GM06990 (cell line): ENCODE data around the gene MED25.

Experiments
- DNase-seq: peaks from one replicate; pipeline ENCODE4 v3.0.0-alpha.2; 2011; ENCODE audit not compliant: insufficient read length; ENCODE audit errors: extremely low read depth
- H3K27me3 ChIP-seq: replicated peaks from 2 replicates; pipeline ENCODE4 v1.6.0; 2011; ENCODE audit warnings: low read length; ENCODE audit not compliant: control insufficient read depth, insufficient read depth
- H3K36me3 ChIP-seq: 2 replicates; pipeline ENCODE4 v1.5.1; 2011; ENCODE audit warnings: low read length; ENCODE audit not compliant: control insufficient read depth, insufficient read depth
- H3K4me3 ChIP-seq: replicated peaks from 2 replicates; pipeline ENCODE4 v1.5.1; 2011; ENCODE audit warnings: low read depth, mild to moderate bottlenecking, control low read depth, low read length
- TF ChIP-seq, protein P1 (sequence below): IDR thresholded peaks from 2 replicates; pipeline ENCODE4 v1.5.1; 2011; ENCODE audit warnings: low read length, control low read depth, mild to moderate bottlenecking, inconsistent platforms; ENCODE audit not compliant: insufficient read depth, poor library complexity, severe bottlenecking

Gene MED25

DNA sequence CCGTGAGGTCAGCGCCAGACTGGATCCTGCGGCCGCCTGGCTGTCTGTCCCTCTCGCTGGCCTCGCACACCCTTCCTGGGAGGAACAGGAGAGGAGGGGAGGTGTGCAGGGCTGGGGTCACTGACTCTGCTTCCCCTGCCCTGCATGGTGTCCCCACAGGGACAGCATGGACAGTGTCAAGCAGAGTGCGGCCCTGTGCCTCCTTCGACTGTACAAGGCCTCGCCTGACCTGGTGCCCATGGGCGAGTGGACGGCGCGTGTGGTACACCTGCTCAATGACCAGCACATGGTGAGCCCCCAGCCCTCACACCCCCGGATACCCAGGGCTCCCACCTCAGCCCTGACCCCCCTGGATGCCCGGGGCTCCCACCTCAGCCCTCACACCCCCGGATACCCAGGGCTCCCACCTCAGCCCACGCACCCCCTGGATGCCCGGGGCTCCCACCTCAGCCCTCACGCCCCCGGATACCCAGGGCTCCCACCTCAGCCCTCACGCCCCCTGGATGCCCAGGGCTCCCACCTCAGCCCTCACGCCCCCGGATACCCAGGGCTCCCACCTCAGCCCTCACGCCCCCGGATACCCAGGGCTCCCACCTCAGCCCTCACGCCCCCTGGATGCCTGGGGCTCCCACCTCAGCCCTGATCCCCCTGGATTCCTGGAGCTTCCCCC, 26.2 kb upstream of the MED25 start:
- TF ChIP-seq, protein P1, sequence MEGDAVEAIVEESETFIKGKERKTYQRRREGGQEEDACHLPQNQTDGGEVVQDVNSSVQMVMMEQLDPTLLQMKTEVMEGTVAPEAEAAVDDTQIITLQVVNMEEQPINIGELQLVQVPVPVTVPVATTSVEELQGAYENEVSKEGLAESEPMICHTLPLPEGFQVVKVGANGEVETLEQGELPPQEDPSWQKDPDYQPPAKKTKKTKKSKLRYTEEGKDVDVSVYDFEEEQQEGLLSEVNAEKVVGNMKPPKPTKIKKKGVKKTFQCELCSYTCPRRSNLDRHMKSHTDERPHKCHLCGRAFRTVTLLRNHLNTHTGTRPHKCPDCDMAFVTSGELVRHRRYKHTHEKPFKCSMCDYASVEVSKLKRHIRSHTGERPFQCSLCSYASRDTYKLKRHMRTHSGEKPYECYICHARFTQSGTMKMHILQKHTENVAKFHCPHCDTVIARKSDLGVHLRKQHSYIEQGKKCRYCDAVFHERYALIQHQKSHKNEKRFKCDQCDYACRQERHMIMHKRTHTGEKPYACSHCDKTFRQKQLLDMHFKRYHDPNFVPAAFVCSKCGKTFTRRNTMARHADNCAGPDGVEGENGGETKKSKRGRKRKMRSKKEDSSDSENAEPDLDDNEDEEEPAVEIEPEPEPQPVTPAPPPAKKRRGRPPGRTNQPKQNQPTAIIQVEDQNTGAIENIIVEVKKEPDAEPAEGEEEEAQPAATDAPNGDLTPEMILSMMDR: no peak
- no peak overlapping the region for H3K4me3 ChIP-seq
- peaks cover 36% of the 10 kb centered on the region for H3K36me3 ChIP-seq
- H3K27me3 ChIP-seq: no peaks in the 10 kb centered on the region
- no peak for DNase-seq

DNA sequence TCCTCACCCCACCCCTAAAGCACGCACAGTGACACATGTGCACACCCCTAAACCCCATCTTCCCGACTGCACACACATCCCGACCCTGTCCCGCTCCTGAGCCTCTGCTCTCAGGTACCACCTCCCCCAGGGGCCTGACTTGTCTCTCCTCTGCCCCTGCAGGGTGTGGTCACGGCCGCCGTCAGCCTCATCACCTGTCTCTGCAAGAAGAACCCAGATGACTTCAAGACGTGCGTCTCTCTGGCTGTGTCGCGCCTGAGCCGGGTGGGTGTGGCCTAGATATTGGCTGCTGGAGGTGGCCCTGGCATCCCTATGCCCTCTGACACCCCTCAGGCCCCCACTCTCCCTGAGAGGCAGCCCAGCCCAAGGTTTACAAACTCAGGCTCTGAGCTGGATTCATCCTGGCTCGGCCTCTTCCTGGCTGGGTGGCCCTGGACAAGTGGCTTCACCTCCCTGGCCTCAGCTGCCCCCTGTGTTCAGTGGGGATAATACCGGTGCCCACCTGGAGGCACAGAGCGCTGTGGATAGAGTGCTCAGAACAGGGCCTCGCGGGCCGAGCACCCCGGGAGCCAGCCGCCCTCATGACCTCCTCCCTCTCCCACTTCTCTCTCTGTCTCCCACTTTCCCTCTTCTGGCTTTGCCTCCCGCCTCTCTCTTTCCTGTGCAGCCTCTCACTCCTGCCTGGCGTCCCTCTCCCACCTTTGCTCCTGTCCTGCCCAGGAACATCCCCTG, 25.1 kb upstream of the MED25 start:
- Histone ChIP-seq H3K36me3 (peaks cover 36% of the 10 kb centered on the region), H3K4me3 (no peak overlapping the region), H3K27me3 (no peaks in the 10 kb centered on the region)
- no peak for DNase-seq
- TF ChIP-seq, protein P1: no peak

DNA sequence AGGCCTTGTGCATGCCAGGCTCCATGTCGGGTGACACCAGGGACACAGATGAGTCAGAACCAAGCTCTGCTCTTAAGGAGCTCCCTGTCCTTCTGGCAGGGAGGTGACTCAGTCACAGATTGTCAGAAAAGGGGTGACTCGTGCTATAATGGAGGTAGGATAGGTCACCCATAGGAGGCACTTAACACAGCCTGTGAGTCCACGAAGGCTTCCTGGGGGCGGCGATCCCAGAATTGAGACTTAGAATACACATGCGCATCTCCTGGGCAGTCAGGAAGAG, 24.6 kb upstream of the MED25 start:
- no peak overlapping the region for H3K4me3 ChIP-seq
- TF ChIP-seq, protein P1: no peak
- H3K27me3 ChIP-seq: no peaks in the 10 kb centered on the region
- peaks cover 41% of the 10 kb centered on the region for H3K36me3 ChIP-seq
- DNase-seq: no peak

DNA sequence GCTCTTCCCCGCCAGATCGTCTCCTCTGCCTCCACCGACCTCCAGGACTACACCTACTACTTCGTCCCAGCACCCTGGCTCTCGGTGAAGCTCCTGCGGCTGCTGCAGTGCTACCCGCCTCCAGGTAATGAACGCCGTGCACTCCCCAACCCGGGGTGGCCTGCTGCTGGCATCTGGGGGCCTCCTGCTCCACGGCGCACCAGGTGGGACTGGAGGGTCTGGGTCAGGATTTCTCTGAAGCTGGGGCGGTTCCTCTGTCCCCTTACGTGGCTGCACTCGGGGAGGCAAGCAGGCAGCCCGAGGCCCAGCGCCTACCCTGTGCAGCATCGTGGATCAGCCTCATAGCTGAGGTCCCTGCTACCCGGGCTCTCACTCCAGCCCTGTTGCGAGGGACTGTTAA, 22.5 kb upstream of the MED25 start:
- DNase-seq: no peak
- H3K27me3 ChIP-seq: no peaks in the 10 kb centered on the region
- no peak overlapping the region for H3K4me3 ChIP-seq
- TF ChIP-seq, protein P1: no peak
- peaks cover 47% of the 10 kb centered on the region for H3K36me3 ChIP-seq

DNA sequence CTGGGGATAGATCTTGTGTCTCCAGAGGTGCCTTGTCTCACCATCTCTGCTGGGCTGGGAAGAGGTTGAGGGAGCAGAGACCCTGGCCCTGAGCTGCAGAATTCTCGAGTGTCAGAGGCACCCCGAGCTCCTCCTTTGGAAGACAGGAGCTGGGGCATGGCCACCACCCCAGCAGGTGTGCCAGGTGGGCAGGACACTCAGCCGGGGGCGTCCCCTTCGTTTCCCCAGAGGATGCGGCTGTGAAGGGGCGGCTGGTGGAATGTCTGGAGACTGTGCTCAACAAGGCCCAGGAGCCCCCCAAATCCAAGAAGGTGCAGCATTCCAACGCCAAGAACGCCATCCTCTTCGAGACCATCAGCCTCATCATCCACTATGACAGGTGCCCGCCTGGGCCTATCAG, 19.5 kb upstream of the MED25 start:
- no peak for DNase-seq
- no peak overlapping the region for H3K4me3 ChIP-seq
- peaks cover 51% of the 10 kb centered on the region for H3K36me3 ChIP-seq
- no peaks in the 10 kb centered on the region for H3K27me3 ChIP-seq
- TF ChIP-seq, protein P1: no peak
